Measurements from ENCODE around the gene REG4. TPM values are rescaled to one million over a fixed set of nuclear protein-coding genes. Genes with fewer than 3 reads are reported as not detected.

Gene REG4
- total and polyA plus RNA-seq, 2 donors from 2014 or later, result 0.34 TPM; not detected in 1

- H3K4me1 ChIP-seq (ENCODE audit: control insufficient read depth in 2 of 3, insufficient read depth in 2 of 3, low read depth in 1 of 3, low read length in 3 of 3), result no peaks in the 10 kb centered on the region
- H3K9ac ChIP-seq (ENCODE audit: low read length in 3 of 3), result no peak overlapping the region
- intact Hi-C loops (cut with DNase I), result no loop called here
- H3K4me3 ChIP-seq (ENCODE audit: low read length in 3 of 3), result no peak overlapping the region
- FAIRE-seq (no peak), DNase-seq (no peak)
- no peaks in the 10 kb centered on the region for H3K9me3 ChIP-seq (ENCODE audit: control insufficient read depth in 2 of 3, insufficient read depth in 1 of 3, low read length in 3 of 3)
- no peaks in the 10 kb centered on the region for H3K36me3 ChIP-seq (ENCODE audit: control insufficient read depth in 2 of 3, insufficient read depth in 3 of 3, low read length in 3 of 3)
- no peaks in the 10 kb centered on the region for H3K27me3 ChIP-seq (ENCODE audit: control insufficient read depth, insufficient read depth, low read length)
- H3K27ac ChIP-seq (ENCODE audit: low read depth in 2 of 2, low read length in 2 of 2), result no peak overlapping the region
- TF ChIP-seq CTCF (IDR thresholded peaks at IDR 0.05; ENCODE audit: borderline replicate concordance, extremely low read depth, insufficient read depth), result no peak
Measured at GRCh38 chr1:119799003-119799402, 12.3 kb downstream of the REG4 start.

DNA sequence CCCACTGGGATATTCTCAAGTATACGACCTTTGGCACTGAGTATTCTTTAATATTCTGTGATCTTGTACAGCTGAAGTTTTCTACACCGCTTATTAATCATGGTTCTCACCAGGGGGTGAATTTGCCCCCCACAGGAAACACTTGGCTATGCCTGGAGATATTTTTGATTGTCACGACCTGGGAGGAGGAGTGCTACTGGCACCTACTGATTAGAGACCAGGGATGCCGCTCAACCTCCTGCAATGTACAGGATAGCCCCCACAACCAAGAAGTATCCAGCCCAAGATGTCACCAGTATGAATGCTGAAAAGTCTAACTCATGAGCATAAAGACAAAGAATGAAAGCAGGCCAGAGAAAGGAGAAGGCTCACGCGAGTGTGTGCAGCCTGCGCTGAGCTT is 13.7 kb downstream of the REG4 start:
- FAIRE-seq (no peak), DNase-seq (no peak)
- no peak overlapping the region for H3K27ac ChIP-seq (ENCODE audit: low read depth in 2 of 2, low read length in 2 of 2)
- intact Hi-C loops (cut with DNase I), result no loop called here
- H3K9me3 ChIP-seq (ENCODE audit: control insufficient read depth in 2 of 3, insufficient read depth in 1 of 3, low read length in 3 of 3), result no peaks in the 10 kb centered on the region
- H3K4me3 ChIP-seq (ENCODE audit: low read length in 3 of 3), result no peak overlapping the region
- TF ChIP-seq CTCF (IDR thresholded peaks at IDR 0.05; ENCODE audit: borderline replicate concordance, extremely low read depth, insufficient read depth), result no peak
- H3K36me3 ChIP-seq (ENCODE audit: control insufficient read depth in 2 of 3, insufficient read depth in 3 of 3, low read length in 3 of 3), result no peaks in the 10 kb centered on the region
- no peak overlapping the region for H3K9ac ChIP-seq (ENCODE audit: low read length in 3 of 3)
- no peaks in the 10 kb centered on the region for H3K27me3 ChIP-seq (ENCODE audit: control insufficient read depth, insufficient read depth, low read length)
- H3K4me1 ChIP-seq (ENCODE audit: control insufficient read depth in 2 of 3, insufficient read depth in 2 of 3, low read depth in 1 of 3, low read length in 3 of 3), result no peaks in the 10 kb centered on the region

GRCh38 chr1:119797162-119797561 is 14.1 kb downstream of the REG4 start:
- H3K9me3 ChIP-seq (ENCODE audit: control insufficient read depth in 2 of 3, insufficient read depth in 1 of 3, low read length in 3 of 3), result no peaks in the 10 kb centered on the region
- DNase-seq (no peak), FAIRE-seq (no peak)
- H3K4me1 ChIP-seq (ENCODE audit: control insufficient read depth in 2 of 3, insufficient read depth in 2 of 3, low read depth in 1 of 3, low read length in 3 of 3), result no peaks in the 10 kb centered on the region
- no peak overlapping the region for H3K9ac ChIP-seq (ENCODE audit: low read length in 3 of 3)
- H3K36me3 ChIP-seq (ENCODE audit: control insufficient read depth in 2 of 3, insufficient read depth in 3 of 3, low read length in 3 of 3), result no peaks in the 10 kb centered on the region
- no peaks in the 10 kb centered on the region for H3K27me3 ChIP-seq (ENCODE audit: control insufficient read depth, insufficient read depth, low read length)
- no peak overlapping the region for H3K4me3 ChIP-seq (ENCODE audit: low read length in 3 of 3)
- no peak overlapping the region for H3K27ac ChIP-seq (ENCODE audit: low read depth in 2 of 2, low read length in 2 of 2)
- intact Hi-C loops (cut with DNase I), result no loop called here
- no peak for TF ChIP-seq CTCF (IDR thresholded peaks at IDR 0.05; ENCODE audit: borderline replicate concordance, extremely low read depth, insufficient read depth)

All from kidney (tissue), 14 donors.